Activated CD4-positive, CD25-positive, alpha-beta regulatory T cell (primary cell): Measurements from ENCODE around the gene PRADC1.

Experiments used
- DNase-seq, 4 experiments: peaks; one replicate each; lab custom pipeline; 2025; lab: John Stamatoyannopoulos, UW

PRADC1 gene

DNA sequence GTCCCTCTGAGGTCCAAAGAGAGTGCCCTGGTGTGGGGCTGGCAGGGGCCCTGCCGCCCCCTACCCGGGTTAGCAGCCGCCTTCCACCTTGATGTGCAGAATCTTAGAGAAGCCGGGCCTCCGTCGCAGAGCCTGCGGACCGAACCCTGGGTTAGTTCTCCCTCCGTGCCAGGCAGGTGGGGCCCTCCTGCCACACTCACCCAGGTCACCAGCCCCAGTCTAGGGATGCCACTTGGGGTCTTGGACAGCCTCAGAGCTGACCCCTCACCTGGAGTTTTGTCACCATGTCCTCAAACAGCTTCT lies 25.8 kb upstream of the PRADC1 start:
- DNase-seq, result no peak

GRCh38 chr2:73258186-73258912 lies 25.3 kb upstream of the PRADC1 start:
- no peak for DNase-seq

- peak in 1 of 4 experiments; percentile 23 for DNase-seq
Measured at GRCh38 chr2:73257425-73258125, 24.5 kb upstream of the PRADC1 start.

DNA sequence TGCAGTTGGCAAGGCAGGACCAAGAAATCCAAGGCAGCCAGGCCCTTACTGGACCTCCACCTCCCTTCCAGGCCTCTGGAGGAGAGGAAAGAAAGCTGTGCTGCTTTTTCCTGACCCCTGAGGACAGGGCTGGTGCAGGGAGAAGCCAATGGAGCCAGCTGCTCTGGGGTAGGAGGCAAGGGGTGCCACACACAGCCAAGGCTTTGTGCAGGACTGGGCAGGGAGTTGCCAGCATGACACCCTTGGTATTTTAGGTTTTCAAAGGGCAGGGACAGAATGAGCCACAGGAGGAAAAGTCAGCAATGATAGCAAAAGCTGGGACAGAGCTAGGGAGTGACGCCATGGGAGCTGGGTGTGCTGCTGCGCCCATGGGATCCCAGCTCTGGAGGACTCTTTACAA lies 24.0 kb upstream of the PRADC1 start:
- no peak for DNase-seq

- no peak for DNase-seq
Measured at GRCh38 chr2:73256618-73256922, 23.5 kb upstream of the PRADC1 start.

DNA sequence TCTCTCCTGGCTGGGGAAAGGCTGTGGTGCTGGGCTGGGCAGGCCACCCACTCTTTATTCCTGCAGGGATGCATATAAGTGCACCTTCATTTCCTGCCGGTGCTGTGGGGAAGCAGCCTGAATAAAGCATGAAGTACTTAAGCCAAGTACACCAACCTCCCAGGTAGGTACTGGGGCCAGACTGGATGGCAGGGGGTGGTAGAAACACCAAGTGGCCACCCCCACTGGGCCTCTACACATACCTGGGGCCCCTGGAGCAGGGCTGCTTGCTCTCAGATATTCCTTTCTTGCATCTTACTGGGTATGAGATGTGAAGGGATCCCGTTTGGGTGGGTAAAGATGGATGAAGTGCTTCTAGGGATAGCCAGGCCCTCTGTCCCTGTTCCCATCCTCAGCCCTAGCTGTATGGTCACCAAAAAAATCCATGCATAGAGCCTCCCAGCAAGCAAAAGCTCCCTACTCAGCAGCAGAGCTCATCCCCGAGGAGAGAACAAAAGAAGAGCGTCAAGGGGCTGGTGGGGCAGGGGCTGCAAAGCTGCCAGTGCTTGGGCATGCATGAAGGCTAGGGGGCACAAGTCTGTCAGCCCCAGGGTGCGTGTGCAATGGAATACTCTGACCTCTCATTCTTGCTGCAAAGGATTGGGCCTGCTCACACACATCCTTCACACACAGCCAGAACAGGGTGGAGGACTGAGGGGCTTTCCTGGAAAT lies 23.0 kb upstream of the PRADC1 start:
- no peak for DNase-seq

DNA sequence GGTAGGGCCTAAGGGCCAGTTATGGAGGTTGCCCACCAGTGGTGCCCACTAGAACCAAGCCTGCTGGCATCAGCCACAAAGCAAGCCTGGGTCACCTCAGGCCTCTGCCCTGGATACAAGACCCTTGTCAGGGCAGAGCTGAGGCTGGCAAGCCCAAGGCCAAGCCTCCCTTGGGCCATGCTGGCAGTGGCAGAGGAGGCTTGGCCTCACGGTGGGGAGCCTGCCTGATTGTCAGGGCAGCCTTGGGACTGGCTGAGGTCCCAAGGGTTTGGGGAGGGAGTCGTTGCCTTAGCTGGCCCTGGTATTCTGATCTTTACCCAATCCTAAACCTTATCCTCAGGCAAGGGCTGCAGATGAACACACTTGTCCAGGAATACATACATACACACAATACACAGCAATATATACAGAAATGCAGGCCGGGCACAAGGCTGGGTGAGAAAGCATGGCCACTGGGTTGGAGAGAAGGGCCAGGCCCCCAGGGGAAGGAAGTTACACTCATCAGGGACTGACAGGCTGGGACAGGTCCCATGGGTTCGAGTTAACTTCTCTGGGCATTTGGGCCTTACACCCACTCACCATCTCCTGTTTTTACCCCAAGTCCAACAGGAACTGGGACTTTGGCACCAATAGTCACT lies 22.1 kb upstream of the PRADC1 start:
- DNase-seq, result no peak

GRCh38 chr2:73254343-73255006 lies 21.4 kb upstream of the PRADC1 start:
- DNase-seq, result no peak

- no peak for DNase-seq
Measured at GRCh38 chr2:73253901-73254300, 20.9 kb upstream of the PRADC1 start.

DNA sequence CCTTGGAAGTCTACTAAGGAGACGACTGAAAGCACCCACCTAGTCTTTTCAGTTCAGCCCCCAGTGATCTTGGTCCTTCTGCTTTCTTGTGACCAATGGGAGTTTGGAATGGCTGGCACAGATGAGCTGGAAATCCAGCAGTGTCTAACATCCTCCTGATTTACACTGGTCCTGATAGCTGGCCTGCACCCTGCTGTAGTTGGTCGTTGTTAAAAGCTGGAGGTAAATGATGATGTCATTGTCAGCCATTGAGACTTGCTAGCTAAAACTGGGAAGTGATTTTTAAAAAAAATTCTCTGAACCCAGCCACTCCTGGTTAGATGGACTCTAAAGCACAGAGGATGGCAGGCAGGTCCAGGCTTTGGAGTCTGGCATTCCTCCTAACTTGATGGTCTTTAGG lies 20.4 kb upstream of the PRADC1 start:
- DNase-seq, result no peak

DNA sequence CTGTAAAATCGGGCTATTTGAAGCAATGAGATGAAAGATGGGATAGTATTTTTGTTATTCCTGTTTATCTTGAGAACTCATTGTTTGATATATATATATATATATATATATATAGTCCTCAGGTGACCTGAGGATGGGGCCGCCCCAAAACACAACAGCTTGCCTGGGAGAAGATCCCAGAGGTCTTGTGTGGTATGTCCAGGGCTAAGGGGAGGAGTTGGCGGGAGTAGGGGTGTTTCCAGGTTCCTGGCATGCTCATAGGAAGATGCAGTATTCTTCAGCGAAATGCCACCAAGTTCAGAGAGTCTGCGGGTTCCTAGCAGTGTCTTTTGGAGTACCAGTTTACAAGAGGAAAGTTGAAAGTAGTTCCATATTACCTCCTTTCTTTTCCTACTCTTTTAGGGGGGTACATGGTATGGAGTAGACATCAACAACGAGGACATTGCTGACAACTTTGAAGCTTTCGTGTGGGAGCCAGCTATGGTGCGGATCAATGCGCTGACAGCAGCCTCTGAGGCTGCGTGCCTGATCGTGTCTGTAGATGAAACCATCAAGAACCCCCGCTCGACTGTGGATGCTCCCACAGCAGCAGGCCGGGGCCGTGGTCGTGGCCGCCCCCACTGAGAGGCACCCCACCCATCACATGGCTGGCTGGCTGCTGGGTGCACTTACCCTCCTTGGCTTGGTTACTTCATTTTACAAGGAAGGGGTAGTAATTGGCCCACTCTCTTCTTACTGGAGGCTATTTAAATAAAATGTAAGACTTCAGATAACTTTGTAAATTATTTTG lies 19.4 kb upstream of the PRADC1 start:
- DNase-seq, result no peak

DNA sequence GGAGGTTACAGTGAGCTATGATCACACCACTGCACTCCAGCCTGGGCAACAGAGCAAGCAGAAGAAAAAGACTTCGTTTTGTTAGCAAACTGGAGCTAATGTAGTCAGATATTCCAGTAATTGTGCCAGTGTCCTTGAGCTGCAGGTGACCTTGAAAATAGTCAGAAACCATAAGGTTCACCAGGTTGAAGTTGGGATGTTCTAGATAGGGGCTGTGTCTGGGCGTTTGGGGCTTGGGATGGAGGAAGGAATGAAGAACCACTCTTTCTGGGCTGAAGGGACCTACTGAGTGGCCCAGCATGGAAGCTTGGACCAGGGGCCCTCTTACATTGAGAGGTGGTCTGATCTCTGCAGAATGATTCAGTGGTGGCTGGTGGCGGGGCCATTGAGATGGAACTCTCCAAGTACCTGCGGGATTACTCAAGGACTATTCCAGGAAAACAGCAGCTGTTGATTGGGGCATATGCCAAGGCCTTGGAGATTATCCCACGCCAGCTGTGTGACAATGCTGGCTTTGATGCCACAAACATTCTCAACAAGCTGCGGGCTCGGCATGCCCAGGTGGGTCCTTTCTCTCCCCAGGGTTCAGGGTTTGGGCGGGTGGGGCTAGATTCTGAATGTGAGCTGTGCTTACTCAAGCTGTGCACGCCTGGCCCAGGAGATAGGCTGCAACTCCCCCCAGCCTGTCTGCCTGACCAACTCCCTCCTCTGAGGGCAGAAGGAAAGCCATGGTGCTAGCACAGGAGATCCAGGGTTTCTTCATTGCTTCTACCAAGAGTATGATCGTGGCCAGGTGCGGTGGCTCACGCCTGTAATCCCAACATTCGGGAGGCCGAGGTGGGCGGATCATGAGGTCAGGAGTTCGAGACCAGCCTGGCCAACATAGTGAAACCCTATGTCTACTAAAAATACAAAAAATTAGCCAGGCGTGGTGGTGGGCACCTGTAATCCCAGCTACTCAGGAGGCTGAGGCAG lies 18.1 kb upstream of the PRADC1 start:
- DNase-seq, result no peak

GRCh38 chr2:73249636-73250035 lies 16.6 kb upstream of the PRADC1 start:
- DNase-seq, result no peak

DNA sequence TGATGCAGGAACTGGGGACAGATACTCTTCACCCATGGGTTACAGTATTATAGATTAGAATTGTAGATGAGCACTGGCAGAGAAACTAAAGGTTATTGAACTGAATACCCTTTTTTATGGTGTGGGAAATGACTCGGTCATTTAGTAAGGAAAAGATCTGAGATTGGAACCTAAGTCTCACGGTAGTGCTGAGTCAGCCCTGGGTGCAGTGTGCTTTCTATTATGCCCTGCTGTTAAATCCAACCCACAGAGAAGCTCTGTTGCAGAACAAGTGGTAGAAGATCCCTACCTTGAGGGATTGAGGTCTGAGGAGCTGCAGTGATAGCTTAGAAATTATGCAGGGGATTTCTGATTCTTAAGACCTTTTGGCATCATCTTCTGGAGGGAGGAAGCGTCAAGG lies 13.8 kb upstream of the PRADC1 start:
- no peak for DNase-seq

- DNase-seq, result no peak
Measured at GRCh38 chr2:73244580-73244979, 11.5 kb upstream of the PRADC1 start.

GRCh38 chr2:73243884-73244570 lies 11.0 kb upstream of the PRADC1 start:
- DNase-seq, result no peak

DNA sequence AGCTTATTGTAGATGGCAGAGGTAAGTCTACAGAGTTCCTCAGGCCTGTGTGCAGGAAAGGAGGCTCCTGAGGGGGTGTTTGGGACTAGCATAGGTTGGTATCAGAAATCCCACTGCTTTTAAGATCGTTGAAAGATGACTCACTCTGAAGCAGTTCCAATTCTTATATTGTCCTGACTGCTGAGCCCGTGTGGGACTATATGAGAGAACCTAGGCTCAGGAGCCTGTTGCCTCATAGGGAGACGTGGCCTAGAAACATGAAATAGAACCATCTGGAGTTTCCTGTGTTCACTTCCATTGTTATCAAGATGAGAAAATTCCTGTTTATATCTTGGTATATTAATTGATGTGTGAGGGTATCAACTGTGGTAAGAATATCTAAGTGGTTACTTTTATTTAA lies 6.7 kb upstream of the PRADC1 start:
- DNase-seq, result no peak

DNA sequence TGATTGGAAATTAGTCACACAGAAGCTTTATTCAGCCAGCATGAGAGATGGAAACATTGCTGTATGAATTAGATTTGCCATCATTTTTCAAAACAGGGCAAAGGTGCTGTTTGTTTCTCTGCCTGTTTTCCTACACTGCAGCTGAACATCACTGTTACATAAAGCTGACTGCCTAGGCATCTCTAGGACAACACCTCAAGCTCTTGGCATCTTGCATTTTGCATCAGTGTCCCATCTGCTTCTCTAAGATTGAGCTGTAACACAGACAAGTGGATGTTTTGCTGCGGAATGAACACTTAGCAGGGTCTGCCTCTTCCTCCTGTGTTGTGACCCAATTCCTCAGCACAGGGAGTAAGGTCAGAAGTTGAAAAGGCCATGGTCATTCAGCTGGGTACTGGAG lies 5.9 kb upstream of the PRADC1 start:
- DNase-seq, result no peak

DNA sequence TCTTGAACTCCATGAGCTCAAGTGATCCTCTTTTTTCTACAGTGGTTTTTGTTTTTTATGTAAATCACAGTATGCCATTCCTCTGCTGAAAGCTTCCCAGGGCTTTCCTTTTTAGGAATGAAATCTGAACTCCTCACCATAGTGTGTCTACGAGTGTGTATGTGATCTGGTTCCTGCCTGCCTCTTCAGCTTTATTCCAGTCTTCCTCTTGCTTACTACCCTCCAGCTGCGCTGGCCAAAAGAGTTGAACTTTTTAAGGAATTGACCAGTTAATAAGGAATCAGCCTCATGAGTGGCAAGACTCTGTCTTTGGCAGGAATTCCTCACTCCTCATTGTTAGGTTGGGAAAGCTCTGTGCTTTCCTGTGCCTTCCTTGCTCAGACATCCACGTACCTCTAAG lies 5.1 kb upstream of the PRADC1 start:
- no peak for DNase-seq

DNA sequence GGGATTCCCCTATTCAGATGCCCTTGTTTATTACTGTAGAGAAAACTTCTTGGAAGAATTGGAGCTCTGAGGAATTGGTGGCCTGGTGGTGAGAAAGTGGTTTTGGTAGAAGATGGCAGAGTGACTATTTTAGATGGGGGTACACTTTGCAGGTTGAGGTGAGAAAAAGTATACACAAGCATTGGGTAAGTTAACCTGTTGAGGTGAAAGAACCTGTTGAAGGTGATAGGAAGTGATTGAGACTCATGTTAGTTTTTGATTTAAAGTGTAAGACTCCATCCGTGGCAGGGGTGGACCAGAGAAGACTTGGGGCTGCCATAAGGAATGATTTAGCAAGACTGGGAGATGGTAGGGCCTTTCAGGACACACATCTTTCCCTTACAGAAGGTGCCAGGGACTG lies 4.1 kb upstream of the PRADC1 start:
- no peak for DNase-seq
